Putamen (tissue), 1 donor: ENCODE results near the gene DNAJC30.

Experiments used
- DNase-seq: peaks from one replicate; pipeline ENCODE4 v3.0.0-alpha.2; 2016; ENCODE audit warnings: low spot score

The DNAJC30 gene

DNA sequence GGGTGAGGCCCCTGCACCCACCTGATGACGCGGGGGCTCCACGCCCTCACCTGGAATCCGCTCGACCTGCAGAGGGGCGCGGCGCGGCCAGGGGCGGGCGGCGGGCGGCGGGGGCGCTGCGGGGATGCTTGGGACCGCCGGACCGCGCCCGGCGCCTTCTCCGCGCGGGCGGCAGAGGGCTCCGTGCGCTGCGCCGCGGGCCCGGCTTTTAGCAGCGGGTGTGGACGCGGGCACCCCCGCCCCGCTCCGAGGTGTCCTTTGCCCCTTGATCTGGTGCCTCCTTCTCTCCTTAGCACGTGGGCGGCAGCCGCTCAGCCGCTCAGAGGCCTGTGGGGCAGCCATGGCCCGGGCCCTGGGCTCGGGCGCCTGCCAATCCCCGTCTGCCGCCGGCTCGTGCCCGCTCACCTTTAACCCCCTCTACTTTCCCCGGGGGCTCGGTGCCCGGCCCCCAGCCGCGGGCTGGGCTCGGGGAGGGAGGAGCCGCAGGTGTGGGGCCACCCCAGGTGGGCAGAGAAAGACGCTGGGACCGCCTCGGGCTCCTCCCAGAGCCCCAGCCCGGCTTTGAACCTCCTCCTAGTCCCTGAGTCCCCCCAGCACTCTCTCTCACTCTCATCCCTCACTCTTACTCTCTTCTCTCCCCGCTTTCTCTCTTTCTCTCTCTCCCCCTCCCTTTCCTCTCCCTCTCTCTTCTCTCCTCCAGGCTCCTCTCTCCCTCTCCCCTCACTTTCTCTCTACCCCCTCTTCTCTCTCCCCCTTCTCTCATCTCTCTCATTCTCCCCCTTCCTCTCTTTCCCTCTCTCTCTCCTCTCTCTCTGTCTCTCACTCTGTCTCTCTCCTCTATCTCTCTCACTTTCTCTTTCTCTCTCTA is 35.3 kb downstream of the DNAJC30 start:
- no peak for DNase-seq

DNA sequence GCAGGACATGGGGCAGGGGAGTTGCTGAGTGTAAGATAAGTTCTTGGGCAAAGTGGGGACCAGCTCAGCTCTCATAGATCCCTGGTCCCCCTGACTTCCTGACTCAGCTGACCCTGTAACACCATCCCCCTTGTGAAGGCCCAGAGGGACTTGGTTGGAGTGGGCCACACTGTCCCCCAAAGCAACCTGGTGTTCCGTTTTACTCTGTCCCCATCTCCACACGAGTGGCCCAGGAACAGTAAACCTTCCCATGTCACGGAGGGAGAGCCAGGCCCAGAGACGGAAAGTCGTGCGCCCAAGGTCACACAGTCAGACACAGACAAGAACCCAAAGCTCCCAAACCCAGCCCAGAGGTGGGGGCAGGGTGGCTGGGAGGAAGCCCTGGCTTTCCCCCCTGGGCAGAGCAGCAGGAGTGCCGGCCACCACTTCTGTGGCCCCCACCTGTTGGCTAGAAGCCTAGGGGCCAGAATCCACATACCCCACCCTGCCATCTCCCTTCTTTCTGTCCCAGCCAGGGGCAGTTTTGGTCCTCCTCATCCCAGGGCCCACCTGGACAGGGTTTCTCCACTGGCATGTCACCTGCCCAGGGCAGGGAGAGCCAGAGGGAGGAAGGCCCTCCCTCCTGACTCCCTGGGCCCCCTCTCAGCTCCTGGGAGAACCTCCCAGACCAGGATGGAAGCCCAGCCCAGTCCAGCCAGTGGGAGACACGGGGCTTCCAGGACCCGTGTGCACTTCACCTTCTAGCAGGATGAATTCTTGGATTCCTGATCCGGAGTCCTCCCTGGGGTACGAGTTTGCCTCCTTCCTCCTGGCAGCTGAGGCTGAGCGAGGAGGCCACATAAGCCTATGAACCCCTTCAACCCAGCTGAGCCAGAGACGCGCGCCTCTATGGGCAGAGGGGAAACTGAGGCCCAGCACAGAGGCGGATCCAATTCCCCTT is 36.2 kb downstream of the DNAJC30 start:
- no peak for DNase-seq

GRCh38 chr7:73645643-73646174 is 37.5 kb downstream of the DNAJC30 start:
- DNase-seq = no peak

GRCh38 chr7:73644688-73645286 is 38.5 kb downstream of the DNAJC30 start:
- DNase-seq = no peak

- no peak for DNase-seq
These were observed 40.4 kb downstream of the DNAJC30 start for GRCh38 chr7:73642834-73643233.

GRCh38 chr7:73638911-73639310 is 44.3 kb downstream of the DNAJC30 start:
- no peak for DNase-seq

DNA sequence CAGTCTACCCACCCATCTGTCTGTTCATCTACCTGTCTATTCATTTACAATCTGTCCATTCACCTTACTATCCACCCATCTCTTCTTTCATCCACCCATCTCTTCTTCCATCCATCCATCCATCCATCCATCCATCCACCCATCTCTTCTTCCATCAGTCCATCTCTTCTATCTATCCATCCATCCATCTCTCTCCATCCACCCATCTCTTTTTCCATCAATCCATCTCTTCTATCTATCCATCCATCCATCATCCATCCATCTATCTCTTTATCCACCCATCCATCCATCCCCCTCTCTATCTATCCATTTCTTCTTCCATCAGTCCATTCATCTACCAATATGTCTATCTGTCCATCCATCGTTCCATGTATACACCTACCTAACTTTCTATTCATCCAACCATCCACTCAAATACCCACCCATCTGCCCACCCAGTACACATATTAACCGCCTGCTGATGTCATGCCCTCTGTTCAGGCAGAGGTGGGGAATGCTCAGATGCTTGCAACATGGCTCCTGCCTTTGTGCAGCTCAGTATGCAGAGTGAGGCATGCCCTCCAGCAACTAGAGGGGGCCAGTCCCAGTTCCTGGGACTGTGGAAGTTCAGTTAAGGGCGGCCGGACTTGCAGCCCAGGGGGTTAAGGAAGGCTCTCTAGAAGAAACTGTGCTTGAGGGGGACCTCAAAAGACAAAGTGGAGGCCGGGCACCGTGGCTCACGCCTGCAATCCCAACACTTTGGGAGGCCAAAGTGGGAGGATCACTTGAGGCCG is 47.6 kb downstream of the DNAJC30 start:
- DNase-seq = no peak

DNA sequence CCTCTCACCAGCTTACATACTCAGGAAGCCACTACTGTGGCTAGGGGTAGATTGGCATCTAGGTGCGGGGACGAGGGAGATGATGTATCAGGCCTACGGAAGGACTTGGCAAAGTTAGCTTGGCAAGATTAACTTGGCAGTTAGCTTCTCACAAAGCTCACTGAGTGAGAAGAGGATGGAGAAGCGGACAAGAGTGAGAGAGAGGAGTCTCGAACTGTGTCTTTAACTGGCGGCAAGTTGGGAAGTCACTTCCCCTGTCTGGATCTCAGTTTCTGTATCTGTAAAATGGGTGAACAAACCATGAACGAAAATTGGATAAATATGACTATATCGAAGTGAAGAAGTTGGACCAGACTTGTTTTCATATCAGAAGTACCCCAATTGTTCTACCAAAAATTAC is 49.4 kb downstream of the DNAJC30 start:
- DNase-seq = no peak

- DNase-seq = no peak
These were observed 49.9 kb downstream of the DNAJC30 start for GRCh38 chr7:73633323-73633722.

DNA sequence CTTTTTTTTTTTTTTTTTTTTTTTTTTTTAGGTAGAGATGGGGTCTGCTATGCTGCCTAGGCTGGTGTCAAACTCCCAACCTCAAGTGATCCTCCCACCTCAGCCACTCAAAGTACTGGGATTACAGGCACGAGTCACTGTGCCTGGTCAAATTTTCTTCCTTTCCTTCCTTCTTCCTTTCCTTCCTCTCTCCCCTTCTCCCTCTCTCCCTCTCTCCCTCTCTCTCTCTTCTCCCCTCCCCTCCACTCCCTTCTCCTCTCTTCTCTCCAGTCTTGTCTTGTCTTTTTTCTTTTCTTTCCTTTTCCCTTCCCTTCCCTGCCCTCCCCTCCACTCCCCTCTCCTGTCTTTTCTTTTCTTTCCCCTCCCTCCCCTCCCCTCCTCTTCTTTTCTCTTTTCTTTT is 51.7 kb downstream of the DNAJC30 start:
- no peak for DNase-seq
